ENCODE data around the gene DLGAP1. TPM values are rescaled to one million over a fixed set of nuclear protein-coding genes. Genes with fewer than 3 reads are reported as not detected.

Gene DLGAP1
- total RNA-seq, 1 donor from 2014 or later = 3.7 TPM

- TF ChIP-seq CTCF (conservative IDR thresholded peaks at IDR 0.05) = no peak
- Mint-ChIP-seq H3K4me3 (no peak overlapping the region), H3K9me3 (peaks cover 6% of the 10 kb centered on the region), H3K27me3 (peaks cover 3% of the 10 kb centered on the region), H3K27ac (no peak overlapping the region), H3K4me1 (ENCODE audit: unreplicated experiment) (peaks cover 4% of the 10 kb centered on the region), H3K36me3 (no peaks in the 10 kb centered on the region)
- no peak for DNase-seq (ENCODE audit: extremely low spot score, unreplicated experiment)
These were observed 631.0 kb downstream of the DLGAP1 start for GRCh38 chr18:3824101-3824500.

- no peak for TF ChIP-seq CTCF (conservative IDR thresholded peaks at IDR 0.05)
- no peak overlapping the region for H3K4me3 Mint-ChIP-seq
These were observed 632.0 kb downstream of the DLGAP1 start for GRCh38 chr18:3823073-3823472.

GRCh38 chr18:3821524-3821923, 633.6 kb downstream of the DLGAP1 start:
- Mint-ChIP-seq H3K4me3 (no peak overlapping the region), H3K27ac (no peak overlapping the region), H3K9me3 (peaks cover 6% of the 10 kb centered on the region), H3K27me3 (peaks cover 3% of the 10 kb centered on the region), H3K4me1 (ENCODE audit: unreplicated experiment) (peaks cover 5% of the 10 kb centered on the region), H3K36me3 (no peaks in the 10 kb centered on the region)
- no peak for DNase-seq (ENCODE audit: extremely low spot score, unreplicated experiment)
- no peak for TF ChIP-seq CTCF (conservative IDR thresholded peaks at IDR 0.05)

More at GRCh38 chr18:3823073-3823472, 632.0 kb downstream of the DLGAP1 start:
- H3K27ac Mint-ChIP-seq = no peak overlapping the region
- DNase-seq (ENCODE audit: extremely low spot score, unreplicated experiment) = no peak
- H3K36me3 Mint-ChIP-seq = no peaks in the 10 kb centered on the region
- peaks cover 3% of the 10 kb centered on the region for H3K27me3 Mint-ChIP-seq
- peaks cover 6% of the 10 kb centered on the region for H3K9me3 Mint-ChIP-seq
- peaks cover 4% of the 10 kb centered on the region for H3K4me1 Mint-ChIP-seq (ENCODE audit: unreplicated experiment)

GRCh38 chr18:3819961-3820360, 635.1 kb downstream of the DLGAP1 start:
- TF ChIP-seq CTCF (conservative IDR thresholded peaks at IDR 0.05) = no peak
- Mint-ChIP-seq H3K9me3 (no peaks in the 10 kb centered on the region), H3K36me3 (no peaks in the 10 kb centered on the region), H3K27me3 (peaks cover 3% of the 10 kb centered on the region), H3K4me3 (no peak overlapping the region), H3K27ac (no peak overlapping the region), H3K4me1 (ENCODE audit: unreplicated experiment) (peaks cover 5% of the 10 kb centered on the region)
- no peak for DNase-seq (ENCODE audit: extremely low spot score, unreplicated experiment)

GRCh38 chr18:3816610-3817363, 638.3 kb downstream of the DLGAP1 start:
- H3K27ac Mint-ChIP-seq = no peak overlapping the region
- DNase-seq (ENCODE audit: extremely low spot score, unreplicated experiment) = no peak
- H3K4me3 Mint-ChIP-seq = no peak overlapping the region
- no peak for TF ChIP-seq CTCF (conservative IDR thresholded peaks at IDR 0.05)
- peaks cover 3% of the 10 kb centered on the region for H3K27me3 Mint-ChIP-seq
- peaks cover 5% of the 10 kb centered on the region for H3K4me1 Mint-ChIP-seq (ENCODE audit: unreplicated experiment)
- no peaks in the 10 kb centered on the region for H3K9me3 Mint-ChIP-seq
- H3K36me3 Mint-ChIP-seq = no peaks in the 10 kb centered on the region

Data from type B pancreatic cell (in vitro differentiated cells).